HEK293 (cell line): Measurements from ENCODE around the gene RTBDN.

Experiments
- CTCF ChIA-PET: fragments of 350-600 bp; formaldehyde crosslinking; extraction: SDS; loops from one replicate; lab custom pipeline; 2021; ENCODE audit warnings: antibody characterized with exemption; lab: Yijun Ruan, JAX
- POLR2A ChIA-PET: fragments of 300-600 bp; formaldehyde crosslinking; extraction: SDS; loops from one replicate; lab custom pipeline; 2020; ENCODE audit warnings: antibody characterized with exemption, inconsistent platforms; lab: Yijun Ruan, JAX
- H3K27ac ChIP-seq: fragments of 200-500 bp; sonication (Bioruptor generic); 2 replicates; pipeline ENCODE4 v1.5.1; 2014; ENCODE audit warnings: low read depth, low read length, control low read depth, inconsistent platforms; ENCODE audit errors: extremely low read depth
- H3K36me3 ChIP-seq, 2 experiments: fragments of 200-500 bp in 1 of 2; sonication (Bioruptor generic) in 1 of 2; 1 replicate in 1 of 2; 2 replicates in 1 of 2; pipeline ENCODE4 v1.5.1; 2014 to 2017; ENCODE audit warnings: inconsistent platforms in 2 of 2, low read length in 2 of 2; ENCODE audit not compliant: control insufficient read depth in 2 of 2, insufficient read depth in 1 of 2
- H3K4me1 ChIP-seq: fragments of 200-500 bp; sonication (Bioruptor generic); 2 replicates; pipeline ENCODE4 v1.5.1; 2014; ENCODE audit warnings: mild to moderate bottlenecking, low read length, inconsistent platforms; ENCODE audit not compliant: control insufficient read depth, insufficient read depth
- H3K4me3 ChIP-seq: 2 replicates; pipeline ENCODE4 v1.5.1; 2011; ENCODE audit warnings: low read depth, mild to moderate bottlenecking, control low read depth, low read length, moderate library complexity
- H3K9me3 ChIP-seq: fragments of 200-500 bp; sonication (Bioruptor generic); 2 replicates; pipeline ENCODE4 v1.5.1; 2014; ENCODE audit warnings: low read depth, low read length, inconsistent platforms; ENCODE audit not compliant: control insufficient read depth, insufficient read depth
- KLF10 ChIP-seq: fragments of 450-650 bp; IDR thresholded peaks from 2 replicates; pipeline ENCODE4 v1.5.1; 2018; ENCODE audit warnings: missing biosample characterization, mild to moderate bottlenecking, missing genetic modification characterization
- PRDM4 ChIP-seq: fragments of 450-650 bp; formaldehyde crosslinking; IDR thresholded peaks from 2 replicates; pipeline ENCODE4 v1.5.1; 2017; ENCODE audit warnings: missing biosample characterization, missing genetic modification characterization
- TRIM28 ChIP-seq: IDR thresholded peaks from 2 replicates; pipeline ENCODE4 v1.6.1; 2011; ENCODE audit warnings: low read length, control low read depth, borderline replicate concordance
- ZBTB6 ChIP-seq: fragments of 450-650 bp; formaldehyde crosslinking; IDR thresholded peaks from 2 replicates; pipeline ENCODE4 v1.5.1; 2017; ENCODE audit warnings: missing biosample characterization, missing genetic modification characterization
- ZFHX2 ChIP-seq: fragments of 450-650 bp; formaldehyde crosslinking; conservative IDR thresholded peaks from 2 replicates; pipeline ENCODE4 v1.5.1; 2016; ENCODE audit warnings: missing biosample characterization, missing genetic modification characterization
- ZIC2 ChIP-seq: fragments of 450-650 bp; formaldehyde crosslinking; IDR thresholded peaks from 2 replicates; pipeline ENCODE4 v1.5.1; 2016; ENCODE audit warnings: missing biosample characterization, missing genetic modification characterization
- ZNF114 ChIP-seq: fragments of 450-650 bp; formaldehyde crosslinking; IDR thresholded peaks from 2 replicates; pipeline ENCODE4 v1.5.0; 2017; ENCODE audit warnings: missing biosample characterization, missing genetic modification characterization
- ZNF140 ChIP-seq: fragments of 450-650 bp; formaldehyde crosslinking; IDR thresholded peaks from 2 replicates; pipeline ENCODE4 v1.5.1; 2016; ENCODE audit warnings: missing biosample characterization, missing genetic modification characterization
- ZNF223 ChIP-seq: fragments of 450-650 bp; formaldehyde crosslinking; IDR thresholded peaks from 2 replicates; pipeline ENCODE4 v1.5.1; 2016; ENCODE audit warnings: missing biosample characterization, missing genetic modification characterization
- ZNF239 ChIP-seq: fragments of 450-650 bp; formaldehyde crosslinking; IDR thresholded peaks from 2 replicates; pipeline ENCODE4 v1.5.1; 2016; ENCODE audit warnings: missing biosample characterization, missing genetic modification characterization
- ZNF433 ChIP-seq: fragments of 450-650 bp; formaldehyde crosslinking; IDR thresholded peaks from 2 replicates; pipeline ENCODE4 v1.5.1; 2016; ENCODE audit warnings: missing biosample characterization, missing genetic modification characterization, low read depth
- ZNF560 ChIP-seq: fragments of 450-650 bp; formaldehyde crosslinking; IDR thresholded peaks from 2 replicates; pipeline ENCODE4 v1.5.1; 2017; ENCODE audit warnings: missing biosample characterization, missing genetic modification characterization, borderline replicate concordance
- ZNF571 ChIP-seq: fragments of 450-650 bp; formaldehyde crosslinking; IDR thresholded peaks from 2 replicates; pipeline ENCODE4 v1.5.0; 2017; ENCODE audit warnings: missing biosample characterization, missing genetic modification characterization
- ZNF600 ChIP-seq: fragments of 450-650 bp; formaldehyde crosslinking; IDR thresholded peaks from 2 replicates; pipeline ENCODE4 v1.5.1; 2016; ENCODE audit warnings: missing biosample characterization, missing genetic modification characterization
- ZNF626 ChIP-seq: fragments of 450-650 bp; sonication (Bioruptor Pico); formaldehyde crosslinking; IDR thresholded peaks from 2 replicates; pipeline ENCODE4 v1.5.1; 2018; ENCODE audit warnings: missing biosample characterization, missing genetic modification characterization, inconsistent platforms
- ZNF830 ChIP-seq: fragments of 450-650 bp; IDR thresholded peaks from 2 replicates; pipeline ENCODE4 v1.5.0; 2018; ENCODE audit warnings: missing biosample characterization, missing genetic modification characterization, low read depth, mild to moderate bottlenecking, moderate library complexity
- ZSCAN30 ChIP-seq: fragments of 450-650 bp; IDR thresholded peaks from 2 replicates; pipeline ENCODE4 v1.5.1; 2018; ENCODE audit warnings: missing biosample characterization, mild to moderate bottlenecking, missing genetic modification characterization, moderate library complexity
- TF ChIP-seq, protein P1 (sequence below): fragments of 450-650 bp; formaldehyde crosslinking; IDR thresholded peaks from 2 replicates; pipeline ENCODE4 v1.5.1; 2016; ENCODE audit warnings: missing biosample characterization, missing genetic modification characterization

RTBDN gene

GRCh38 chr19:12842511-12842910, 8.1 kb upstream of the RTBDN start:
- Histone ChIP-seq H3K27ac (no peak overlapping the region), H3K9me3 (no peaks in the 10 kb centered on the region), H3K36me3 (no peaks in the 10 kb centered on the region), H3K4me3 (no peak overlapping the region), H3K4me1 (no peaks in the 10 kb centered on the region)
- ChIA-PET POLR2A (no interaction called here), CTCF (no interaction called here)
- no peak for TF ChIP-seq ZNF114 (tag by site-specific recombination)
- peak; percentile 41; the same call in 1 of the 2 replicates for TF ChIP-seq ZFHX2

GRCh38 chr19:12841094-12841493, 6.7 kb upstream of the RTBDN start:
- Histone ChIP-seq H3K4me1 (no peaks in the 10 kb centered on the region), H3K27ac (no peak overlapping the region), H3K36me3 (no peaks in the 10 kb centered on the region), H3K4me3 (no peak overlapping the region; the same call in 1 of the 2 replicates), H3K9me3 (no peaks in the 10 kb centered on the region)
- CTCF ChIA-PET, result interaction anchor here (0.7 kb wide), 1 partner anchor 81 kb away, joined by 3 read pairs; no protein-coding TSS in a partner anchor
- no peak for TF ChIP-seq ZNF239 (tag by site-specific recombination)
- TF ChIP-seq ZSCAN30 (tag by site-specific recombination), result no peak
- no peak for TF ChIP-seq PRDM4 (tag by site-specific recombination)
- no peak for TF ChIP-seq TRIM28
- no peak for TF ChIP-seq KLF10 (tag by site-specific recombination)
- no peak for TF ChIP-seq ZNF223 (tag by site-specific recombination)
- no peak for TF ChIP-seq ZBTB6 (tag by site-specific recombination)
- no peak for TF ChIP-seq ZNF140 (tag by site-specific recombination)
- TF ChIP-seq ZNF433 (tag by site-specific recombination), result no peak
- no peak for TF ChIP-seq ZNF571 (tag by site-specific recombination)
- TF ChIP-seq ZNF560, result no peak
- TF ChIP-seq ZIC2 (tag by site-specific recombination), result no peak
- TF ChIP-seq ZNF600, result no peak
- no peak for TF ChIP-seq ZNF830 (tag by site-specific recombination)
- TF ChIP-seq, protein P1, sequence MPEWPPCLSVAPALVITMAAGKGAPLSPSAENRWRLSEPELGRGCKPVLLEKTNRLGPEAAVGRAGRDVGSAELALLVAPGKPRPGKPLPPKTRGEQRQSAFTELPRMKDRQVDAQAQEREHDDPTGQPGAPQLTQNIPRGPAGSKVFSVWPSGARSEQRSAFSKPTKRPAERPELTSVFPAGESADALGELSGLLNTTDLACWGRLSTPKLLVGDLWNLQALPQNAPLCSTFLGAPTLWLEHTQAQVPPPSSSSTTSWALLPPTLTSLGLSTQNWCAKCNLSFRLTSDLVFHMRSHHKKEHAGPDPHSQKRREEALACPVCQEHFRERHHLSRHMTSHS, result no peak
- no peak for TF ChIP-seq ZNF626
- POLR2A ChIA-PET, result no interaction called here
